Epidermal melanocyte (primary cell): ENCODE data around the gene OTX2.

ENCODE experiments used
- DNase-seq: peaks from one replicate; pipeline ENCODE4 v3.0.0; 2011; ENCODE audit warnings: low spot score; ENCODE audit not compliant: insufficient read length

Gene OTX2

DNA sequence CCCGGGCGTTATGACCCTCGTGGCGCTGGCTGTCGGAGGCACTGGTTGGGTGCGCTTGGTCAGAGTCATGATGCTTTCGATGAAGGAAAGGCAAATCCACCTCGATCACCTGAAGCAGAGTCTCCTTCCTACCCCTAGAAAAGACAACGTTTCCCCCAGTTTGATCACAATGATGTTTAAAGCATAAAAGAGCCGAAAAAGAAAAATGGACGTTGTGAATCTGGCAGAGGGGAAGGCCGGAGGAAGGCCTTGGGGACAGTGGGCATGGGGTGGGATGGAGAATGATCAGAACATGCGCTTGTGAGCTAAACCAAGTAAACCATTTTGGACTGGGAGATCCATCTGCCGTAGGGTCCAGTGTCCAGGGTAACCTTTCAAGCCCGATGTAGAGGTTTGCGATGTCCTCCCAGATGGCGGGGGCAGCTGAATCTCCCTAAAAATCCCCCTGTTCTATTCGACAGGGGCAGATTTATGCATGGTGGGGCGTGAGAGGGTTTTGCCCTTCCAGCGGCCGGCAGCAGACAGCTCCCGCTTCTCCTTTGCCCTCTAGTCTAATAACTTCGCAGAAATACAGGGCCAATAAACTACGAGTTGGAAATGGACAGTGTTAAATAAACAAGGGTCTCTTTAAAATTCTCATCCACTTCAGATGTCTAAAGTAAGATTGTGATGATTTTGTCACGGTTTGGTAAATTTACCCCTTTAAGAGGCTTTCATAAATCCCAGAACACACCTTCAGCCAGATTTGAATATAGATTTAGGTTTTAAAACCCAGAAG, 2.3 kb upstream of the OTX2 start:
- no peak for DNase-seq

DNA sequence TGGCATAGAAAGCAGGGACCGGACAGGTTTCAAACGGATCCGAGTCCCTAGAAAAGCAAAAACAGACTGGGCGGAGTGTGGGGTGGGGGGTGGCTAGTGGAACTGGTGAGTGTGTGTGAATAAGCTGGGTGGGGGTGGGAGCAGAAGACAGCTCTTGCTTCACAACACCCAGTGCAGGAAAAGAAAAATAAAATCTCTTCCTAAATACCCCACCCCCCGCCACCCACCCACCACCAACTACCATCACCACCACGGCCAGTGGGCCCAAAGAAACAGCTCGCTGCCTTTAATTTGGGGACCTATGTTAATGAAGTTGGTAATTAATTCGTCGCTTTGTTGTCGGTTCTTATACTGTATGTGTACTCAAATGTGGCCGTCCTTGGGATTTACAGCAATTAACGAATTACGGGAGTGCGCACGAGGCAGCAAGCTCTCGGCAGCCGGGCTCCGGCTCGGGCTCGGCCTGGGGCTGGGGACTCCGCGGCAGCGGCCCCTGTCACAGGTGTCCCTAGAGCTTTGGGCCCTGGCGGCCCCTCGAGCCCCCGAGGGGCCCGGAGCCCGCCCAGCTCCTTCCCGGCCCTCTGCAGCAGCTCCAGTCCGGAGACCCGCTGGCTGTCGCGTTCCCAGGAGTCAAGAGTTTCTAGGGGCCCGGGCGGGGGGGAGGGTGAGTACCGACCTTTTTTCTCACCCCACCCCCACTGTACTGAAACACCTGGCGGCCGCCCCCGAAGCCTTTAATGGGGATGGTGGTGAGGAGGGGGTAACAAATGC, 1.5 kb upstream of the OTX2 start:
- no peak for DNase-seq

DNA sequence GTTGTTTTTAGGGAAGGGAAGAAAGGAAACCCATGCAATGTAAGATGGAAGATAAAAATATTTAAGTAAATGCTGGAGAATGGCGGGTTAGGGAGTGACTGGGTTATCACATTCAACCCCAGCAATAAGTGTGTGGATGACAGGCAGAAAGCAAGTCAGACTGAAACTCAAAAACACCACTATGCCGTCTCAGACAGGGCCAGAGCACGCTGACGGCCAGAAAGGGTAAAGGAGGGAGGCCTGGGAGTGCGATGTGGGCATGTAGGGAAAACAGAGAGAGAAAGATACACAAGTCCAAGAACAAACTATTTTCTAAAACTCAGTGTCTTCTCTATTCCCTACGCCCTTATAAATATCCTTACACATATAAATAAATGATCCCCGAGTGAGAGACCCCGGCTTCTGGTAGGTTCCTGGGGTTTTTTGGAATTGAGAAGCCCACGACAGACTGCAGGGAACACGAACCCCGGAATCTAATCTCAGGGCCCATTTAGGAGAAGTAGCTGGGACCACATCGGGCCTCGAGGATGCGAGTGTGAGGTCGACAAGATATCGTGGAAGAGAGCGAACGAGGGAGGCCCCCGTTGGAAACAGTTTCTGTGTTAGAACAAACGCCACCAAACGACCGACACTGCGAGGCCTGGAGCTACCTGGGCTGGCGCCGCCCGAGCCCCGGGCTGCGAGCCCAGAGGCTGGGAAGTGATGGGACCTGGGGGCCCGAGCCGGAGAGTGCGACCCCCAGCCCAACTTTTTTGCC, 735 bp upstream of the OTX2 start:
- DNase-seq: no peak

- no peak for DNase-seq
Measured at GRCh38 chr14:56809270-56810146, 771 bp downstream of the OTX2 start.

DNA sequence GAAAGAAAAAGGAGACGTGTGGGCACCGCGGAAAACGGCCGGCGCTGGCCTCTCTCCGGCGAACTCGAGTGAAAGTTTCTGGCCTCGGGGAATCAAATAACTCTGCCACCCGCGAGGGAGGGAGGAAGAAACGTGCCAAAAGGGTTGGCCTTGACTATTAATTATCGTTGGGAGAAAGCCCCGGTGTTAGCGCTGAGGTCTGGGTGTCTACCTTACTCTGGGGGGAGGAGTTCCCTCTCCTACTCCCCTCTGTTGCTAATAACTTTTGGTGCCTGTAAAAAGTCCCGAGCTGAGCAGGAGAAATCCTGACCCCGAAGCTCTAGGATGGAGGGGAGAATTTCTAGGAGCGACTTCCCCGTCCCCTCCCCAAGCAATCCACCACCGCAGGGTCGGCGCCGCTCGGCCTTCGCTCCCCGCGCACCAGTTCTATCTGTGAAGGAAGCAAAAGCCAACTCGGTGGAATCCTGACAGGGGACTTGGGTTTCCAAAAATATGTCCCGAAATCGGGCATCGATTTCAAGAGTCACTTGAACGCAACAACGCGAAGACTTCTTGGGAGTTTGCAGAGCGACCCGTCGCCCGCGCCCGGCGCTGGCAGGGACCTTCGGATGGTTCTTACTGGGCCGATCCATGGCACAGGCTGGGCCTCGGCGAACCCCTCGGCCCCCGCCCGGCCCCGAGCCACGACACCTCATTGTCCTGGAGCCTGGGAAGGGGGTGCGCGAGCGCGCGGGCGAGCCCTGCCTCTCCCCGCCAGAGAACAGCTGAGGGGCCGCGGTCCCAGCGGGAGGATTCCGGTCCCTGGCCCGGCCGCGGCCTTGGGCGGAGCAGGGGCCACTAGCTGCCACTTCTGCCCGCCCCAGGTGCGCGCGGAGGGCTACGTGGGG, 1.7 kb downstream of the OTX2 start:
- DNase-seq: no peak

DNA sequence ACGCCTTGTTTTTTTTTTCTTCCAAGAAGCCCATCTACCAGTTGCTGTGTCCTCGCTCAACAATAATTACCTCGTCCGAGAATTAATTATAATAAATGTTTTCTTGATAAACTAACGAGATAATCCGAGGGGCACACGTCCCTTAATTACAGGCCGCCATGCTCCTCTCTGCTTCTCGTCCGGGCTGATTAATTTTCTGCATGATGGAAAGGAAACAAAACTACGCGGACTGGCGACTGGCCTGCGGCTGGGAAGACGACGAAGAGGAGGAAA, 2.2 kb downstream of the OTX2 start:
- DNase-seq: no peak

DNA sequence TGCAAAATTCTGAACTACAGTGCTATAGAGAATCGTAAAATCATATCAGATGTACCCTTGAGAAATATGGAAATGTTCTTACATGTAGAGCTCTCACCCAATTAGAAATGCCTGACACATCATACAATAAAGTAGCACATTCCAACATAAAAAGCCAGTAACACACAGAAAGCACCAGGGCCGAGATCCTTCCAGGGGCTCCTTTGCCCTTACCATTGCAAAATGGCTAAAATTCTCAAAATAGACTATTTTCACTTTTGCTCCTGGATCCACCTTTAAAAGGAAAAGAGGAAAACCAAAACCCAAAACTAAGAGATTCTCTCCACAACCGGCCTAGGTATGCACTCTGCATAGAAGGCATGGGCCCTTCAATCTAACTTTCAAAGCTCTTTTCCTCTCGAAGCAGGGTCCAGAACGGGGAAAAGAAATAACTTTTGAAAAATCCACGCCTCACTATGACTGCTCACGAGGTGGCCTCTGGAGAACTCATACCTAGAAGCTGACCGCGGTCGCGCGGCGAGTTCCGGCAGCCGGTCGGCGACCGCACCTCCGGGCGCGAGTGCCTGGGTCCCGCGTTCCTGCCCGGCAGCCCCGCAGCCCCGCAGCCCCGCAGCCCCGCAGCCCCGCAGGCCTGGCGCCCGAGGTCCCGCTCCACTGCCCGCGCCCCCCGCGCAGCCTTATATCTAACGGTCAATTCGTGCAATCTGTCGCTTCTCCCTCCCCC, 2.7 kb downstream of the OTX2 start:
- no peak for DNase-seq

GRCh38 chr14:56806760-56807159, 3.5 kb downstream of the OTX2 start:
- DNase-seq: no peak

DNA sequence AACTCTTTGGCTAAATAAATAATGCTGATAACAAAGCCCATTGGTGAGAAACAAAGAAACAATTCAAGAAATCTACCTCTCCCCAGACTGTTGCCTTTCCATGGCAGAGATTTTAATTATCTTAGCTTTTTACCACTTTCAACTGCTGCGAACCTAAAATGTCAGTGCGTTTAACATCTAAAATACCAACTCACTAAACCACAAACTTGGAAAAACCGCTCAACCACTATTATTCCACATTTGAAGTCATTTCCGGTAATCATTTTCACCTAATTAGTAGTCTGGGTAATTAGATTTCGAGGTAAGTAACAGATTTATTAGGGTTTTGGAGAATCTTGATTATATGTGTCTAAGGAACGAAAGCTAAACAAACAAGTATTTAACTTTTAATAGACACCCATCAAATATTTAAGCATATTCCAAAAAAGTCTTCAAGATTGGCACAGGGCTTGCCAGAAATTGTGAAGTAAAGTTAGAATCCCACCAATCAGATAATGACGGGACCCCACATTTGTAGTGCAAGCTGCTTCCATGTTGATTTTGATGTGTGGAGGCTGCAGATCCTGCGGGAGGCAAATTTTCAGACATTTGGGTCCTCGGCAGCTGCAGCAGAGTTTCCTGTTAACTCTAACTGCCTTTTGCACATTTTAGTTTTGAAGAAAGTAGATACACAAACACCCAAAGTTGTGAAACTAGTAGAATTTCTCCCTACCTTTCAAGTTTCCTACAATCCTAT, 4.1 kb downstream of the OTX2 start:
- no peak for DNase-seq

DNA sequence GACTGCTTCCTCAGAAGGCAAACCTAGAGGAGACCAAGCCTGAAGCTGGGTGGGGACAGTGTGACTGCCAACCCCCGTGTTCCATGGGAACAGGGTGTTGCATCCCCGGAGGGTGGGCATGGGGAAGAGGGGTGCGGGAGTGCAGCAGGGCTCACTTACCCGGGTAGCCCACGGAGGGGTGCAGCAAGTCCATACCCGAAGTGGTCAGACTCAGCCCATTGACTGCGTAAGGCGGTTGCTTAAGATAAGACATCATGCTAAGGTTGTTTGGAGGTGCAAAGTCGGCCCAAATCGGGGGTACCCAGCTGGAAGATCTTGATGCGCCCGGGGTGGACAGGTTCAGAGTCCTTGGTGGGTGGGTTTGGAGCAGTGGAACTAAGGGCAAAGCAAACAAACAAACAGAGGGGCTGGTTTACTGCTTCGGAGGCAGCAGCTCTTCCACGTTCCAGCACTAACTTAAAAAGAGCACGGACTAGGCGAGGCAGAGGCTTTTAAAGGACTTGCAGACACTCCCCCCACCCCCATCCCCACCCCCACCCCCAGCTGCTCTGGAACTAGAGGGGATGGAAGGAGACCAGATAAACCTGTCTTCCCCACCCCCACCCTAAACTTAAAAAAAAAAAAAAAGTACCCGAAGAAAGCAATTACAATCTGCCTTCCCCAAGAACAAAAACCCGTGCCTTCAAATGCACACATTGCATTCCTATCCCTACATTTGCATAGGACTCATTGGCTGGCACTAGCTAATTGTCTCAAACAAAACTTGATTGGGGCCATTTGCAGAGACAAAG, 4.9 kb downstream of the OTX2 start:
- no peak for DNase-seq

DNA sequence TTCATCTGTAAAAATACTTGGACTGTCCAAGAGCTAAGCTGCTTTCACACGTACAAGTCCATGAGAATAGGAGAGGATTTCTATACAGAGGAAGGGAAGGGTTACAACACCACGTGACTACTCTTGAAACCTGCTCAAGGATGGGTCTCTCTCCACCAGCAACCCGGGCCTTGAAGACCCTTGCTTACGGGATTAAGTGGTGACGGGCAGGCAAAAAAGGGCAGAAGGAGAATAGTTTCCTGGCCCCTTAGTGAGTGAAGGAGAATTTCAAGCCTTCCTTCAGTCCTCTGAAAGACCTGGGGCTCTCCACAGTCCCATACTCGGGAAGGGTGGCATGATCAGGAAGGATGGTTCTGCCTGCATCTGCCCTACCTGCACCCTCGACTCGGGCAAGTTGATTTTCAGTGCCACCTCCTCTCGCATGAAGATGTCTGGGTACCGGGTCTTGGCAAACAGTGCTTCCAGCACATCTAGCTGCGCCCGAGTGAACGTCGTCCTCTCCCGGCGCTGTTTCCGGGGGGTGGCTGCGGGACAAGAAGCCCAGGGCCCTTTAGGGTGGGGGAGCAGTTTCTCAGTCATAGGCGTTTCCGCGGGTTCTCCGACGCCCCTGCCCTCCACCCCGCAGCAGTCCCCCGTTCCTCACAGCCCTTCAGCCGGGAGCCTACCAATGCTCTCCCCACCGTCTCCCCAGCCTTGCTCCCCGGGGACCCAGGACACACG, 6.3 kb downstream of the OTX2 start:
- no peak for DNase-seq

- DNase-seq: no peak
Measured at GRCh38 chr14:56801920-56802319, 8.4 kb downstream of the OTX2 start.

GRCh38 chr14:56799343-56799645, 11.0 kb downstream of the OTX2 start:
- no peak for DNase-seq

GRCh38 chr14:56798447-56799342, 11.6 kb downstream of the OTX2 start:
- DNase-seq: no peak

DNA sequence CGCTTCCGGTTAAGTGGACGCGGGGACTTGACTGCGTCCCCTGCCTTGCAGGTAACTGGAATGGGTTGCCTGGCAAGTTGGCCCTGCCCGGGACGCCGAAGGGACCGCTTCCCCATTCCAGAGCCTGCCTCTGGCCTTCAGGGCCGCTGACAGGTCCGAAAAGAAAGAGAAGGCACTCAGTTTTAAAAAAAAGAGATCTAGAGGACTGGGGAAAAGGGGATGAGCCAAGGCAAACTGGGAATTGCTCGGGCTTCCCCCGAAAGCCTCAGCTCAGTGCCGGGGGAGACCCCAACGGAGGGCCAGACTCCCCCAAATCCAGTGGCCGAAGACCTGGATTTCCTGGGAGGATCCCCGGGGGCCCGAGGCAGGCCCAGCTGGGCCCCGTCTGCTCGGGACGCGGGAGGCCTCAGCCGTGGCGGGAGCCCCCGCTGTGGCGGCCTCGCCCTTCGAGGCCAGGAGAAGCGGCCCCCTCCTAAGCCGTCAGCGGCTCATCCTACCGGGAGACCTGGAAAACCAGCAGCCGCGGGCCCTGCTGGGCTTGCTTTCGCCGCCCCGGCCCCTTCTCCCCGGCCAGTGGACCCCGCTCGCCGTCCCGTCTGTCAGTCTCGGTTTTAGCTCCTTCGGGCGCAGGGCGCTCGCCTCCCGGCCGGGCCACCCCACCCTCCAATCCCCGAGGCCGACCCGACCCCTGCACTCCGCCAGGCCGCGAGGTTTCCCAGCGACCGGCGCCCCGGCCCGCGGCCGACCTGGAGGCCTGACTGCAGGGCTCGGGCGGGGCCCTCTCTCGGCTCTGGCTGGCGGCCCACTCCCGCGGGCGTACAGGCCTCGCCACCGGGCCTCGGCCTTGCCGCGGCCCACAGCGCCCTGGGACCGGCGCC, 12.5 kb downstream of the OTX2 start:
- no peak for DNase-seq
